ENCODE results near the gene OMA1. TPM values are rescaled to one million over a fixed set of nuclear protein-coding genes. Genes with fewer than 3 reads are reported as not detected.

Gene OMA1
- total RNA-seq, 1 donor from 2014 or later: 9.2 TPM

- Mint-ChIP-seq H3K27me3 (ENCODE audit: unreplicated experiment) (peaks cover 4% of the 10 kb centered on the region), H3K9me3 (ENCODE audit: unreplicated experiment) (no peaks in the 10 kb centered on the region), H3K4me3 (ENCODE audit: unreplicated experiment) (no peak overlapping the region), H3K27ac (ENCODE audit: unreplicated experiment) (no peak overlapping the region), H3K4me1 (ENCODE audit: unreplicated experiment) (no peaks in the 10 kb centered on the region), H3K36me3 (ENCODE audit: unreplicated experiment) (no peaks in the 10 kb centered on the region)
- TF ChIP-seq CTCF (IDR thresholded peaks at IDR 0.05): no peak
- no peak for DNase-seq (ENCODE audit: extremely low spot score, unreplicated experiment)
Measured at GRCh38 chr1:58465825-58466629, 80.5 kb downstream of the OMA1 start.

GRCh38 chr1:58465176-58465575 lies 81.3 kb downstream of the OMA1 start:
- TF ChIP-seq CTCF (IDR thresholded peaks at IDR 0.05): no peak
- H3K4me3 Mint-ChIP-seq (ENCODE audit: unreplicated experiment): no peak overlapping the region
- H3K36me3 Mint-ChIP-seq (ENCODE audit: unreplicated experiment): no peaks in the 10 kb centered on the region
- no peaks in the 10 kb centered on the region for H3K9me3 Mint-ChIP-seq (ENCODE audit: unreplicated experiment)
- H3K27me3 Mint-ChIP-seq (ENCODE audit: unreplicated experiment): peaks cover 4% of the 10 kb centered on the region
- DNase-seq (ENCODE audit: extremely low spot score, unreplicated experiment): no peak
- H3K4me1 Mint-ChIP-seq (ENCODE audit: unreplicated experiment): no peaks in the 10 kb centered on the region
- H3K27ac Mint-ChIP-seq (ENCODE audit: unreplicated experiment): no peak overlapping the region

- peak; percentile 17 for DNase-seq (ENCODE audit: extremely low spot score, unreplicated experiment)
- H3K4me1 Mint-ChIP-seq (ENCODE audit: unreplicated experiment): no peaks in the 10 kb centered on the region
- peaks cover 9% of the 10 kb centered on the region for H3K27me3 Mint-ChIP-seq (ENCODE audit: unreplicated experiment)
- no peak overlapping the region for H3K4me3 Mint-ChIP-seq (ENCODE audit: unreplicated experiment)
- no peaks in the 10 kb centered on the region for H3K9me3 Mint-ChIP-seq (ENCODE audit: unreplicated experiment)
- H3K27ac Mint-ChIP-seq (ENCODE audit: unreplicated experiment): no peak overlapping the region
- TF ChIP-seq CTCF (IDR thresholded peaks at IDR 0.05): no peak
- no peaks in the 10 kb centered on the region for H3K36me3 Mint-ChIP-seq (ENCODE audit: unreplicated experiment)
Measured at GRCh38 chr1:58460469-58460868, 86.1 kb downstream of the OMA1 start.

- H3K9me3 Mint-ChIP-seq (ENCODE audit: unreplicated experiment): no peaks in the 10 kb centered on the region
- peaks cover 9% of the 10 kb centered on the region for H3K27me3 Mint-ChIP-seq (ENCODE audit: unreplicated experiment)
- no peak for TF ChIP-seq CTCF (IDR thresholded peaks at IDR 0.05)
- no peaks in the 10 kb centered on the region for H3K36me3 Mint-ChIP-seq (ENCODE audit: unreplicated experiment)
- H3K27ac Mint-ChIP-seq (ENCODE audit: unreplicated experiment): no peak overlapping the region
- H3K4me1 Mint-ChIP-seq (ENCODE audit: unreplicated experiment): no peaks in the 10 kb centered on the region
- DNase-seq (ENCODE audit: extremely low spot score, unreplicated experiment): peak; percentile 8
- H3K4me3 Mint-ChIP-seq (ENCODE audit: unreplicated experiment): no peak overlapping the region
Measured at GRCh38 chr1:58459911-58460310, 86.6 kb downstream of the OMA1 start.

GRCh38 chr1:58457023-58457635 lies 89.4 kb downstream of the OMA1 start:
- TF ChIP-seq CTCF (IDR thresholded peaks at IDR 0.05): no peak
- H3K4me3 Mint-ChIP-seq (ENCODE audit: unreplicated experiment): no peak overlapping the region
- H3K4me1 Mint-ChIP-seq (ENCODE audit: unreplicated experiment): no peaks in the 10 kb centered on the region
- no peak for DNase-seq (ENCODE audit: extremely low spot score, unreplicated experiment)
- H3K9me3 Mint-ChIP-seq (ENCODE audit: unreplicated experiment): no peaks in the 10 kb centered on the region
- H3K27ac Mint-ChIP-seq (ENCODE audit: unreplicated experiment): no peak overlapping the region
- no peaks in the 10 kb centered on the region for H3K36me3 Mint-ChIP-seq (ENCODE audit: unreplicated experiment)
- peaks cover 7% of the 10 kb centered on the region for H3K27me3 Mint-ChIP-seq (ENCODE audit: unreplicated experiment)

All from osteocyte (in vitro differentiated cells).